HEK293 (cell line): ENCODE data around the gene GSK3B.

ENCODE experiments used
- ZNF138 ChIP-seq: fragments of 450-650 bp; formaldehyde crosslinking; IDR thresholded peaks from 2 replicates; pipeline ENCODE4 v1.5.1; 2016; ENCODE audit warnings: missing biosample characterization, missing genetic modification characterization, borderline replicate concordance
- ZNF26 ChIP-seq: fragments of 450-650 bp; formaldehyde crosslinking; IDR thresholded peaks from 2 replicates; pipeline ENCODE4 v1.5.1; 2016; ENCODE audit warnings: missing biosample characterization, missing genetic modification characterization

DNA sequence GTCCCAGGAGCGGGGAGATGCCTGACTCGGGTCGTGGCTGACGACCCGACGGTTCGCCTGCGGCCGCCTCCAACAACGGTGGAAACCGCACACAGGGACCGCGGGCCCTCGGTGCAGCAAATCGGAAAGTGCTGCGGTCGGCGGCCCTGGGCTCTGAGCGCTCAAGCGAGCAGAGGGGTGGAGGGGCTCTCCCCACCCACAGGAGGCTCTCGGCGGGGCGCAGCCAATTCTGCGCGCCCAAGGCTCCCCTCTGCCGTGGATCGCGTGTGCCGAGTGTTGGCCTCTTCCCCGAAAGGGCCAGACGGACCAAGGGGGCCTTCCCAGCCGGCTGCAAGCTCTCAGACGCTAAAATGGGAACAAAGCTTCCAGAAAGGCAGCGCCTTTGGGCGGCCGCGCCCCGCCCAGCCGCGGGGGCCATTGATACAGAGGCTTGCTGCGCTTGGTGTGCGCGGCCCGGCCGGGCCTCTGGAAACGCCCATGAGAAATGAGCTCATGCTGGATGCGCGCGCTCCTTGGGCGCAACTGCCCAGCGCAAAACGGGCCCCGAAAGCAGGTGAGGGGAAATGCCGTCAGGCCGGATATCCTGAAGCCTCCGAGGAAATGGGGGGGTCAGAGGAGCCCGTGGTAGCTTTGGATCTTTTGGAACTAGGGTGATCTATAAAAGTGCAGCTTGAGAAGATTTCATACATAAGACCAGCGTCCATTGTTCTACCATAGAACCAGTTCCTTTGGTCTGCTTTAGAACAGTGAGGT is 1.2 kb upstream of the GSK3B start:
- TF ChIP-seq ZNF138 (tag by site-specific recombination) (no peak), ZNF26 (tag by site-specific recombination) (no peak)
